HEK293T (cell line): ENCODE measurements around the gene LKAAEAR1.

Experiments
- ELF4 ChIP-seq: fragments of 450-650 bp; IDR thresholded peaks from 2 replicates; pipeline ENCODE4 v1.6.1; 2017; ENCODE audit warnings: antibody characterized with exemption
- SUZ12 ChIP-seq: fragments of 450-650 bp; IDR thresholded peaks from 2 replicates; pipeline ENCODE4 v1.6.1; 2016; ENCODE audit warnings: mild to moderate bottlenecking

- TF ChIP-seq ELF4 (no peak), SUZ12 (no peak)
These were observed 34.3 kb downstream of the LKAAEAR1 start for GRCh38 chr20:64049878-64050260.
